GM04503 (cell line): ENCODE results near the gene YES1.
A peak's percentile ranks its signal among the peaks of the same experiment; 100 is the strongest.
"Not testable (repeated sequence)": the region's sequence is repeated elsewhere in the genome, so short reads cannot be mapped to it uniquely, and the experiment has no call there.

Experiments used
- DNase-seq: peaks from one replicate; pipeline ENCODE4 v3.0.0-alpha.2; 2012; ENCODE audit warnings: low read depth

The YES1 gene

GRCh38 chr18:820591-821165 lies 8.6 kb upstream of the YES1 start:
- no peak for DNase-seq

DNA sequence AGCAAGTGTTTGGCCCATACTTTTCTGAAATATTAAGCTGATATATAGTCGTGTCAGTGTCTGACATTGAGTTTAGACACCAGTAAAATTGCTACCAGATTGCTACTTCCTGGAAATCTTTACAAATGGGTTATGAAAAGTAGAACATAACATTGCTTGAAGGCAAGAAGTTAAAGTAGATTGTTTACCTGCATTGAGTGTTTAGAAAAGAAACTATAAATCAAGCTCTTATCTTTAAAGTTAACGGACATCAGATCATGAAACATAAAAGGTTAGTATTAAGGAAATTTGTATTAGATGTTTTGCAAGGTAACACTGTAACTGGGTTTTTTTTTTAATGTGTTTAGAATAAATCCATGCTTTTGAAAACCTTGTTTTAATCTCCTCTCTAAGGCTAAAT lies 4.8 kb upstream of the YES1 start:
- no peak for DNase-seq

- DNase-seq, result no peak
These were observed 4.1 kb upstream of the YES1 start for GRCh38 chr18:816088-816653.

GRCh38 chr18:815353-815752 lies 3.3 kb upstream of the YES1 start:
- DNase-seq, result no peak

- no peak for DNase-seq
These were observed 2.5 kb upstream of the YES1 start for GRCh38 chr18:814300-815084.

DNA sequence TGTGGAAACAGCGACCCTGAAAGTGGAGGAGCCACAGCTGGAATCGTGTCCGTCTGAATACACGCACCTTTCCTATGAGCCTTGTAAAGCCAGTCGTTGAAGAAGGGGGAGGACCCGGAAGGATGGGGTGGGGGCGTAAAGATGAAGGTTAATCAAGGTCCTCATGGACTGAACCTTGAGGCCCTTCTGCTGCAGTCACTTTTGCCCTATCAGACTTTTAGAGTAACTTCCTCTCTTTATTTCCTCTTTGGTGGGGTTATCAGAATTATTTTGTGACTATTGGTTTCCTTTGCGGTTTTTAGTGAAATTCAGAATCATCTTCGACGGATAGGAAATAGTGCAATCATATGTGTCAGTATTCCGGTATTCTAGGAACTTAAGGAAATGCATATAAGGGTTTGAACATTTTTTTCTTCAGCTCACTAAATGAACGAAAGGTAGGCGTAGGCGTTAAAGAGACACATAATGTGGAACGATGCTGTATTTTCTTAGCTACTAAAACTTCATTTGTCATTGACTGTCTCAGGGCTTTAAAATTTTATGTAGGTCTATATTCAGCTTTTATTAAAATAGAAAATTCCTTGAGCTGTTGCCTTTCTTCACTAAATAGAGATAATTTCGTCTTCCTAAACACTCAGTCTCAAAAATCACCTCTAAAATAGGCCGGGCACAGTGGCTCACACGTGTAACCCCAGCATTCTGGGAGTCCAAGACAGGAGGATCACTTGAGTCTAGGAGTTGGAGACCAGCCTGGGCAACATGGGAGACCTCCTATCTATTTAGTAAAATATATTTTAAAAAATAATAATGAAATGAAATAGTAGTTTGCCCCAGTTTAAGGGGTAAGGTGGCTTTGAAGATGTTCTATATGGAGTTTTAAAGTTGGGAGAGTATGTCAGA lies 1.4 kb upstream of the YES1 start:
- no peak for DNase-seq

- peak; percentile 47 for DNase-seq
These were observed 532 bp upstream of the YES1 start for GRCh38 chr18:812376-813171.

DNA sequence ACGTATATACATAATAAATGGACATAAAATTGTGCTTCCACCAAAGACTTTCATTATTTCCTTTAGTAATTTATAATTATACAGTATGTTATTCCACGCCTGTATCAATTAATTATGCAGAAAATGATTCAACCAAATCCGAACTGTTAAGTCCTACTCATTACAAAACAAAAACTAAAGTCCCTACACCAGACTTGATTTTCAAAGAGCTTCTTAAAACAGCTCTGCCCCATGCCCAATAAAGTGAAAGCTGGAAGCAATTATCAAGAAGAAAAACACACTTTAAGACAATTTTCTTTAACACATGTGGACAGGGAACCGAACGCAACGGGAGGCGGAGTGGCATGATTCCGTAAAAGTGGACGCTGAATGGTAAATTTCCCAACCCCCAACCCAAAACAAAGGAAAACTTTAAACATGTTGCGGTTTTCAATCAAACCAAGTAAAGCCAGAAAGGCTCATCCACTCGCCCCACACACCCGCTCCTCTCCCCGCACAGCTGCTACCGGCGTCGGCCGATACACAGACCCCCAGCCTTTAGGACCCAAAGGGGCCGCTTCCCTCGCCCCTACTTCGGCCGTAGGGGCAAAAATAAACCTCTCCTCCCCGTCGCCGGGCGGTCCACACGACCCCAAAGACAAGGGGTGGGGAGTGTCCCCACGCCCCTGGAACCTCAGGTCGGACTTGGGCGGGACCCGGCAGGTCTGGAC lies 705 bp downstream of the YES1 start:
- DNase-seq, result no peak

GRCh38 chr18:809985-810642 lies 1.9 kb downstream of the YES1 start:
- DNase-seq, result no peak

DNA sequence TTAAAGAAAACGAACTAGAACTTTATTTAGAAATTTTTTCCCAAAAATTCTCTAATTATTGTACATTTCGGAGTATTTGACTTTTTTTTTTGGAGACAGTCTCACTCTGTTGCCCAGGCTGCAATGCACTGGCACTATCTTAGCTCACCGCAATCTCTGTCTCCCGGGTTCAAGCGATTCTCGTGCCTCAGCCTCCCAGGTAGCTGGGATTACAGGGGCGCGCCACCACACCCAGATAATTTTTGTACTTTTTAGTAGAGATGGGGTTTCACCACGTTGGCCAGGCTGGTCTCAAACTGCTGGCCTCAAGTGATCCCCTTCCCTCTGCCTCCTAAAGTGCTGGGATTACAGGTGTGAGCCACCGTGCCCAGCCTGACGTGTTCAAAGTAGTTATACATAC lies 2.8 kb downstream of the YES1 start:
- DNase-seq, result not testable (repeated sequence)

- DNase-seq, result no peak
These were observed 3.5 kb downstream of the YES1 start for GRCh38 chr18:808502-808901.

DNA sequence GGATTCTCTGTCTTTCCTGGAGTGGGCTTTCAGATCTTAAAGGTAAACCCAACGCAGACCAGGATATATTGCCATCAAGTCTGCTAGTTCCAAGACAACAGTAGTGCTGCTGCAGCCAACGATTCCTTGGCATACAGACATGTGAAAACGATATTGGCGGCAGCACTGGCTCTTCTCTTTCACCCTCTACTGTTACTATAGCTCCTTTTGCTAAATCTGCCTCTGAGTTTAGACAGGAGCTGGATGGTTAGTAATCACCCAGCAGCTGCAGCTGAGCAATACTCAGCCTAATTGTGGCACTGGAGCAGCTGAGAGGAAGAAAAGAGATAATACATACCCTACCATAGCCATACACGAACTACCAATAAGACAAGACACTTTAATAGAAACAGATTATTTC lies 4.0 kb downstream of the YES1 start:
- DNase-seq, result no peak

DNA sequence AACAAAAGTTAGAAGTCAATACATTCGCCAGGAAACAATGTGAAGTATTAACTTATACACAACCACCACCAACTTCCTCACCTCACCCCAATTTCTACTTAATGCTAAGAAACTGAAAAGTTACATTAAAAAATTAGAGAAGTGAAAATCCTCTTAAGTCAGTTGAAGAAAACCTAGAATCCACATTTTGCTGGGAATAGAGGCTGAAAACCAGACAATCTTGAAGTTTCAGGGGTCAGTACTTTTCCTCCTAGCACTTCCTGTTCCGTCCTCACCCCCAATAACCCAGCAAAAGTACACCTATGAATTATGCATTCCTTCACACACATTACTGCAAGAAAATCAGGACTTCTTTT lies 6.3 kb downstream of the YES1 start:
- no peak for DNase-seq

- DNase-seq, result no peak
These were observed 6.9 kb downstream of the YES1 start for GRCh38 chr18:805008-805754.

DNA sequence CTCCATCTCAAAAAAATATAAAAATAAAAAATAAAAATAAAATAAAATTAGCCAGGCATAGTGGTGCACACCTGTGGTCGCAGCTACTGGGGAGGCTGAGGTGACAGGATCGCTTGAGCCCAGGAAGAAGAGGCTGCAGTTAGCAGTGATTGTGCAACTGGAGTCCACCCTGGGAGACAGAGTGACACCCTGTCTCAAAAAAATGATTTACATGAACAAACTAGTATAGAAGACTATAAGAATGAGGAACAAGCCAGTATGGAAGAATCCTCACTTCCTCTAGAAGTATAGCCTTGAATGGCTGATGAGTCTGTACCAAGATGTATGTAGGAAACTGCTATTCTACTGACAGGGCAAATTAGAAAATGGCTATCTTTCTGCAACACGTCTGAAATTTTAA lies 10.9 kb downstream of the YES1 start:
- DNase-seq, result no peak

- DNase-seq, result no peak
These were observed 12.1 kb downstream of the YES1 start for GRCh38 chr18:799943-800342.

GRCh38 chr18:795383-795782 lies 16.7 kb downstream of the YES1 start:
- not testable (repeated sequence) for DNase-seq

DNA sequence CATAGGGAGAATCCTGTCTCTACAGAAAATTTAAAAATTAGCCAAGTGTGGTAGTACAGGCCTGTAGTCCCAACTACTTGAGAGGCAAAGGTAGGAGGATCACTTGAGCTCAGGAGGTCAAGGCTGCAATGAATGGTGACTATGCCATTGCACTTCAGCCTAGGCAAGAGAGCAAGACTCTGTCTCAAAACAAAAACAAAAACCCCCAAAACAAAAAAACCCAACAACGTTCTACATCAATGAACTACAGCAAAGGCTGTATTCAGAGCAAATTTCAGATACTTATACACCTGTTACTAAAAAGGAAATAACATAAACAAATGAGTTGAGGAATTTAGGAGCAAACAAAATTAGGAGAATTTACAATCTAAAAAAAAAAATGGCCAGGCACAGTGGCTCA lies 22.6 kb downstream of the YES1 start:
- no peak for DNase-seq

DNA sequence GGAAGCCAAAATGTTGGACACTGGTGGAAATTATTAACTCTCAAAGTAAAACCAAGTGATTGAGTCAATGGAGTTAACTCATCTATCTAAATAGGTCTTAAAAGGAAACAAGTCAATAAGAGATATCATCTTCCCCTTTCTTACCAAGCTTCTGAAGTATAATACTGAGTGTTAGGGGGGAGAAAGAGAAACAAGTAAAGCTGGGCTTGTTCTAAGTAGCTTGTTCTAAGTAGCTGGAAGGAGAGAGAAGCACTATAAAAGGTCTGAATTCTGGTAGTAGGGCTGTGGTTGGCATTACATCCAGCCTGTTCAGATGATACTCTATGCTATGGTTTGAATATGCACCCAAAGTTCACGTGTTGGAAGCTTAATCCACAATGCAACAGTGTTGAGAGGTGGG lies 26.8 kb downstream of the YES1 start:
- no peak for DNase-seq
